Omental fat pad (tissue), 4 donors: ENCODE results near the gene LRRC45. TPM values are rescaled to one million over a fixed set of nuclear protein-coding genes. Genes with fewer than 3 reads are reported as not detected.

ENCODE experiments used
- ATAC-seq: fragments of 150-250 bp; one replicate; pipeline ENCODE4 v1.9.1; 2016; ENCODE audit warnings: mild to moderate bottlenecking, moderate library complexity; ENCODE audit not compliant: low FRiP score
- DNase-seq: peaks from one replicate; pipeline ENCODE4 v3.0.0-alpha.2; 2019; ENCODE audit warnings: low spot score
- total RNA-seq, 4 donors: library from RNA; depleted of rRNA; stranded (reverse); fragments of >200 nt; gene quantifications; one replicate each; pipeline ENCODE4 v1.1.0, GENCODE V29; 2016
- TF ChIP-seq, protein P1 (sequence below), 3 donors: fragments of 450-650 bp; IDR thresholded peaks; one replicate each; pipeline ENCODE4 v1.5.1; 2016 to 2017; ENCODE audit warnings: antibody characterized with exemption in 3 of 3, mild to moderate bottlenecking in 3 of 3, moderate library complexity in 2 of 3

The LRRC45 gene
- total RNA-seq, 4 donors from 2014 or later: 4.7 to 12.3 (median 5.6) TPM

DNA sequence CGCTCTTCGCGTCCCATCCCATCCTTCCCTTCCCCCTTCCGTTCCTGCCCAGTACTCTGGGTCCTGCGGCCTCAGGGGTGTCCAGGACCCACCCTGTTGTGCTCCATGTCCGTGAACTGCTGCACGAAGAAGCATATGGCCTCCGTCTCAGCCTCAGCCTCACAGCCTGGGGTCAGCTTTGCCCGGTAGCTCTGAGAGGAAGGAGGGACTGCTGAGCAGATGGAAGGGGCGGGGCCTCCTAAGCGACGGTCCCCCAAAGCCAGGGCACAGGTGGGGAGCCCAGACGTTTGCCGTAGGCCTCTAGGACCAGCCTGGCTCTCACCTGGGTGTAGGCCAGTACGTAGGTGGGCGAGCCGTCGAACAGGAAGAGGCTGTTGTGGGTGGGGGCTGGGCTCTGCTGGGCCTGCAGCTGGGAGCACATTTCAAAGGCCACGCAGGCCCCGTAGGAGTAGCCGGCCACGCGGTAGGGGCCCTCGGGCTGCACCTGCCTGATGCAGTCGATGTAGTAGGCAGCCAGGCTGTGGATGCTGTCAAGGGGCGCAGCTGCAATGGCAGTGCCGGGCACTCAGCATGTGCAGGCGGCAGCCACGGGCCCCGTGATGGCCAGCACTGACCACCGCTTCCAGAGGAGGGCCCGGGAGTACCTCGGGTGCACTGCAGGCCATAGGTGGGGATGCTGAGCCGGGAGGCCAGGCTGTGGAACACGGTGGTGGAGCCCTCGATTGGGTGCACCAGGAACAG, 57.1 kb downstream of the LRRC45 start:
- DNase-seq (no peak), ATAC-seq (no peak)
- TF ChIP-seq, protein P1, sequence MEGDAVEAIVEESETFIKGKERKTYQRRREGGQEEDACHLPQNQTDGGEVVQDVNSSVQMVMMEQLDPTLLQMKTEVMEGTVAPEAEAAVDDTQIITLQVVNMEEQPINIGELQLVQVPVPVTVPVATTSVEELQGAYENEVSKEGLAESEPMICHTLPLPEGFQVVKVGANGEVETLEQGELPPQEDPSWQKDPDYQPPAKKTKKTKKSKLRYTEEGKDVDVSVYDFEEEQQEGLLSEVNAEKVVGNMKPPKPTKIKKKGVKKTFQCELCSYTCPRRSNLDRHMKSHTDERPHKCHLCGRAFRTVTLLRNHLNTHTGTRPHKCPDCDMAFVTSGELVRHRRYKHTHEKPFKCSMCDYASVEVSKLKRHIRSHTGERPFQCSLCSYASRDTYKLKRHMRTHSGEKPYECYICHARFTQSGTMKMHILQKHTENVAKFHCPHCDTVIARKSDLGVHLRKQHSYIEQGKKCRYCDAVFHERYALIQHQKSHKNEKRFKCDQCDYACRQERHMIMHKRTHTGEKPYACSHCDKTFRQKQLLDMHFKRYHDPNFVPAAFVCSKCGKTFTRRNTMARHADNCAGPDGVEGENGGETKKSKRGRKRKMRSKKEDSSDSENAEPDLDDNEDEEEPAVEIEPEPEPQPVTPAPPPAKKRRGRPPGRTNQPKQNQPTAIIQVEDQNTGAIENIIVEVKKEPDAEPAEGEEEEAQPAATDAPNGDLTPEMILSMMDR (IDR thresholded peaks at IDR 0.05): no peak

Other genes with a start within 250 kb of the LRRC45 start
- gene GCGR, start 219.2 kb upstream of the LRRC45 start, total RNA-seq: not detected
- 10 to 100 TPM; 49.6 to 78.5 (median 57.2) TPM for gene MCRIP1, start 190.0 kb upstream of the LRRC45 start, total RNA-seq
- under 1 TPM in 1 of 4 donors, not detected in 3; 0.65 TPM for gene PPP1R27, start 188.3 kb upstream of the LRRC45 start, total RNA-seq
- gene P4HB, start 162.8 kb upstream of the LRRC45 start, total RNA-seq: 100 to 1,000 TPM; 366 to 725 (median 608) TPM
- 100 to 1,000 TPM; 125 to 250 (median 161) TPM for gene ARHGDIA, start 152.0 kb upstream of the LRRC45 start, total RNA-seq
- 10 to 100 TPM; 31.5 to 80.7 (median 41.6) TPM for gene ALYREF, start 131.7 kb upstream of the LRRC45 start, total RNA-seq
- 100 to 1,000 TPM in 3 of 4 donors, 10 to 100 TPM in 1; 82.3 to 152 (median 114) TPM for gene ANAPC11, start 131.6 kb upstream of the LRRC45 start, total RNA-seq
- gene NPB, start 121.1 kb upstream of the LRRC45 start, total RNA-seq: 1 to 10 TPM in 1 of 4 donors, not detected in 3; 1.4 TPM
- gene PCYT2, start 111.9 kb upstream of the LRRC45 start, total RNA-seq: 10 to 100 TPM; 36.5 to 64.7 (median 45.5) TPM
- gene SIRT7, start 105.1 kb upstream of the LRRC45 start, total RNA-seq: 10 to 100 TPM; 15.4 to 25.7 (median 20.2) TPM
- gene MAFG, start 95.6 kb upstream of the LRRC45 start, total RNA-seq: 10 to 100 TPM; 22.2 to 31.5 (median 25.6) TPM
- gene PYCR1, start 86.0 kb upstream of the LRRC45 start, total RNA-seq: 10 to 100 TPM in 2 of 4 donors, 1 to 10 TPM in 2; 4.8 to 13.9 (median 10.8) TPM
- gene MYADML2, start 76.1 kb upstream of the LRRC45 start, total RNA-seq: not detected
- not detected for gene NOTUM, start 62.1 kb upstream of the LRRC45 start, total RNA-seq
- gene ASPSCR1, start 45.7 kb upstream of the LRRC45 start, total RNA-seq: 10 to 100 TPM; 12.6 to 24.3 (median 15.1) TPM
- gene CENPX, start 427 bp upstream of the LRRC45 start, total RNA-seq: 10 to 100 TPM; 41.1 to 77.2 (median 59.8) TPM
- 10 to 100 TPM in 3 of 4 donors, 1 to 10 TPM in 1; 7.9 to 25.1 (median 12.0) TPM for gene RAC3, start 8.4 kb downstream of the LRRC45 start, total RNA-seq
- 100 to 1,000 TPM; 190 to 327 (median 225) TPM for gene DCXR, start 14.4 kb downstream of the LRRC45 start, total RNA-seq
- 10 to 100 TPM; 20.2 to 51.3 (median 32.0) TPM for gene RFNG, start 28.5 kb downstream of the LRRC45 start, total RNA-seq
- 10 to 100 TPM; 67.3 to 86.8 (median 81.4) TPM for gene GPS1, start 28.6 kb downstream of the LRRC45 start, total RNA-seq
- gene DUS1L, start 42.5 kb downstream of the LRRC45 start, total RNA-seq: 10 to 100 TPM; 58.1 to 90.3 (median 85.7) TPM
- 1,000 to 10,000 TPM in 1 of 4 donors, 100 to 1,000 TPM in 3; 313 to 1,522 (median 467) TPM for gene FASN, start 74.9 kb downstream of the LRRC45 start, total RNA-seq
- 10 to 100 TPM; 14.8 to 32.0 (median 21.9) TPM for gene CCDC57, start 189.5 kb downstream of the LRRC45 start, total RNA-seq
- 10 to 100 TPM; 25.1 to 68.0 (median 27.5) TPM for gene SLC16A3, start 205.7 kb downstream of the LRRC45 start, total RNA-seq